A549 (cell line): ENCODE results near the gene DLG2. TPM values are rescaled to one million over a fixed set of nuclear protein-coding genes. Genes with fewer than 3 reads are reported as not detected.

ENCODE experiments used
- ATAC-seq, 2 experiments: fragments of 200-7000 bp in 1 of 2; fragments of >200 bp in 1 of 2; cut with Nextera tagmentation in 1 of 2; cut with Tn5 transposase in 1 of 2; 3 replicates each; pipeline versions ENCODE4 v1.8.0 to v1.9.1; 2018 to 2020; ENCODE audit warnings: mild to moderate bottlenecking in 1 of 2, moderate library complexity in 1 of 2
- CTCF ChIA-PET: fragments of 300-600 bp; sonication (Branson Sonifier 250); formaldehyde crosslinking; extraction: SDS; loops from one replicate; lab custom pipeline; 2021; ENCODE audit warnings: antibody characterized with exemption, inconsistent platforms; lab: Yijun Ruan, JAX
- POLR2A ChIA-PET: fragments of 350-600 bp; formaldehyde crosslinking; extraction: SDS; loops from one replicate; lab custom pipeline; 2021; ENCODE audit warnings: antibody characterized with exemption, inconsistent platforms; lab: Yijun Ruan, JAX
- DNase-seq, 2 experiments: peaks; one replicate each; pipeline versions ENCODE4 v3.0.0 to v3.0.0-alpha.2; 2011 to 2016; ENCODE audit warnings: low read depth in 1 of 2, low spot score in 1 of 2
- FAIRE-seq: peaks from 2 replicates; lab custom pipeline; 2011; peaks lifted over from hg19 to GRCh38; lab: Jason Lieb, UNC
- H3K27ac ChIP-seq, 2 experiments: fragments of >200 bp; sonication (Bioruptor Twin); formaldehyde crosslinking; 3 replicates each; pipeline ENCODE4 v1.5.1; 2016 to 2017
- H3K4me1 ChIP-seq: fragments of >200 bp; sonication (Bioruptor Twin); formaldehyde crosslinking; 3 replicates; pipeline ENCODE4 v1.6.1; 2016
- H3K4me2 ChIP-seq: fragments of >200 bp; sonication (Bioruptor Twin); formaldehyde crosslinking; 3 replicates; pipeline ENCODE4 v1.6.1; 2016
- H3K4me3 ChIP-seq: fragments of >200 bp; sonication (Bioruptor Twin); formaldehyde crosslinking; 3 replicates; pipeline ENCODE4 v1.5.1; 2016
- H3K9me3 ChIP-seq: fragments of >200 bp; sonication (Bioruptor Twin); formaldehyde crosslinking; 3 replicates; pipeline ENCODE4 v1.6.1; 2016
- ATOH8 ChIP-seq: fragments of 250-450 bp; sonication (Bioruptor Pico); IDR thresholded peaks from 2 replicates; pipeline ENCODE4 v1.5.0; 2020; ENCODE audit warnings: low read depth, mild to moderate bottlenecking, moderate library complexity
- CBX2 ChIP-seq: fragments of 200-600 bp; sonication (generic); IDR thresholded peaks from 2 replicates; pipeline ENCODE4 v1.6.1; 2016; ENCODE audit warnings: low read depth, mild to moderate bottlenecking, borderline replicate concordance
- CBX8 ChIP-seq: fragments of 200-600 bp; sonication (generic); IDR thresholded peaks from 2 replicates; pipeline ENCODE4 v1.6.1; 2016
- CEBPB ChIP-seq, 2 experiments: fragments of >200 bp in 1 of 2; sonication (Bioruptor Twin) in 1 of 2; formaldehyde crosslinking in 1 of 2; IDR thresholded peaks; 2 replicates each; pipeline ENCODE4 v1.6.1; 2012 to 2016
- EHMT2 ChIP-seq: fragments of 200-600 bp; sonication (generic); IDR thresholded peaks from 2 replicates; pipeline ENCODE4 v1.6.1; 2016; ENCODE audit warnings: antibody characterized with exemption, low read depth, mild to moderate bottlenecking, moderate library complexity
- ESRRA ChIP-seq: fragments of 150-350 bp; IDR thresholded peaks from 2 replicates; pipeline ENCODE4 v1.6.1; 2014; ENCODE audit warnings: mild to moderate bottlenecking, low read length, borderline replicate concordance
- HOXA7 ChIP-seq: fragments of 250-450 bp; sonication (Bioruptor Pico); IDR thresholded peaks from 2 replicates; pipeline ENCODE4 v1.5.0; 2020; ENCODE audit warnings: mild to moderate bottlenecking, moderate library complexity
- JUNB ChIP-seq: fragments of >200 bp; sonication (Bioruptor Twin); formaldehyde crosslinking; IDR thresholded peaks from 2 replicates; pipeline ENCODE4 v1.6.1; 2016
- KDM5A ChIP-seq: fragments of 200-600 bp; sonication (generic); IDR thresholded peaks from 2 replicates; pipeline ENCODE4 v1.6.1; 2016; ENCODE audit warnings: antibody characterized with exemption, mild to moderate bottlenecking
- MAX ChIP-seq: IDR thresholded peaks from 2 replicates; pipeline ENCODE4 v1.6.1; 2012
- MAZ ChIP-seq: fragments of 150-350 bp; IDR thresholded peaks from 2 replicates; pipeline ENCODE4 v1.6.1; 2014; ENCODE audit warnings: antibody characterized with exemption, low read depth, low read length, borderline replicate concordance
- NFE2L2 ChIP-seq: fragments of 150-350 bp; conservative IDR thresholded peaks from 2 replicates; pipeline ENCODE4 v1.6.1; 2014; ENCODE audit warnings: low read length
- NPAS2 ChIP-seq: fragments of 250-450 bp; sonication (Bioruptor Pico); IDR thresholded peaks from 2 replicates; pipeline ENCODE4 v1.8.0; 2022; ENCODE audit warnings: mild to moderate bottlenecking, moderate library complexity, borderline replicate concordance
- POLR2AphosphoS2 ChIP-seq: conservative IDR thresholded peaks from 2 replicates; pipeline ENCODE4 v1.6.1; 2012; ENCODE audit warnings: low read length, improper control_type of control experiment, inconsistent platforms
- RAD21 ChIP-seq, 2 experiments: fragments of >200 bp in 1 of 2; sonication (Bioruptor Twin) in 1 of 2; formaldehyde crosslinking in 1 of 2; IDR thresholded peaks in 1 of 2; conservative IDR thresholded peaks in 1 of 2; 2 replicates in 1 of 2; 3 replicates in 1 of 2; pipeline ENCODE4 v1.6.1; 2012 to 2018; ENCODE audit warnings: inconsistent platforms in 1 of 2
- RARB ChIP-seq: fragments of 250-450 bp; sonication (Bioruptor Pico); IDR thresholded peaks from 2 replicates; pipeline ENCODE4 v1.8.0; 2021; ENCODE audit warnings: mild to moderate bottlenecking, moderate library complexity
- RCOR1 ChIP-seq: fragments of 150-350 bp; IDR thresholded peaks from 2 replicates; pipeline ENCODE4 v1.6.1; 2014; ENCODE audit warnings: antibody characterized with exemption, low read length, low read depth
- RNF2 ChIP-seq: fragments of 200-600 bp; sonication (generic); IDR thresholded peaks from 2 replicates; pipeline ENCODE4 v1.6.1; 2016; ENCODE audit warnings: low read depth, mild to moderate bottlenecking, antibody characterized with exemption, moderate library complexity, borderline replicate concordance
- SREBF2 ChIP-seq: fragments of 450-650 bp; IDR thresholded peaks from 2 replicates; pipeline ENCODE4 v1.6.1; 2014; ENCODE audit warnings: mild to moderate bottlenecking, moderate library complexity
- TFCP2L1 ChIP-seq: fragments of 250-450 bp; sonication (Bioruptor Pico); IDR thresholded peaks from 2 replicates; pipeline ENCODE4 v1.5.0; 2021; ENCODE audit warnings: mild to moderate bottlenecking
- ZFP36 ChIP-seq: fragments of 450-650 bp; IDR thresholded peaks from 2 replicates; pipeline ENCODE4 v1.6.1; 2014; ENCODE audit warnings: borderline replicate concordance; ENCODE audit not compliant: partially characterized antibody
- WGBS: methylation state at CpG from one replicate; pipeline ENCODE4 v1.1.6; 2017; ENCODE audit errors: missing lambda C conversion rate; 5-methylcytosine and 5-hydroxymethylcytosine counted together
- polyA plus RNA-seq, 4 experiments: library from polyadenylated mRNA; depleted of rRNA in 3 of 4; stranded (reverse); fragments of >200 nt; fragmentation: RNase III in 1 of 4; extraction: RNeasy Plus Mini Kit Qiagen cat#74134 plus additional on column Dnase treatment in 1 of 4; gene quantifications; 2 replicates in 3 of 4; 3 replicates in 1 of 4; pipeline ENCODE4 v1.2.3, GENCODE V29; 2011 to 2017
- TF ChIP-seq, protein P1 (sequence below): fragments of 200-600 bp; sonication (generic); IDR thresholded peaks from 2 replicates; pipeline ENCODE4 v1.6.1; 2016; ENCODE audit warnings: antibody characterized with exemption, mild to moderate bottlenecking, moderate library complexity
- TF ChIP-seq, protein P2 (sequence below): fragments of 150-350 bp; IDR thresholded peaks from 2 replicates; pipeline ENCODE4 v1.6.1; 2014; ENCODE audit warnings: low read depth, mild to moderate bottlenecking, low read length

DLG2 gene
- polyA plus RNA-seq, 2 of the 4 experiments (the other 2 are of a cell fraction), result 0.26 to 0.79 TPM

DNA sequence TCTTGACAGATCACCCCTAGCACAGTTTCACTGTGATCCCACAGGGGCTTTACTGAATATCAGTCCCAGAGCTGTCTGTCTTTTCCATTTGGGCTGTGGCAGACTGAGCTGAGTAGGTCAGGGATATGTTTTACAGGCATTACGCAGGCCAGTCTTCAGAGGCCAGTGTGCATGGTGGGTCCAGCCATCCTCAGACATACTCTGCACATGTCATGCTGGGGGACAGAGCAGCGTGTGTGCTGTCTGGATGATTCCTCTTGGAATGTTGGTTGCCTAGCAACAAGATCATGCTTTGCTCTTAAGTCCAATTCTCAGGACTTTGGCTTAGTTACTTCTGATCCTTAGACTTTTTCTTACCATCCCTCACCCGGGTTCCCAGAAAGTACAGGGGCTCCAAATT, 736.5 kb downstream of the DLG2 start:
- TF ChIP-seq RARB (CRISPR knock-in tag) (no peak), SREBF2 (no peak), NFE2L2 (no peak), POLR2AphosphoS2 (no peak), ZFP36 (no peak), MAZ (no peak), KDM5A (no peak), ESRRA (no peak), CBX8 (no peak), RCOR1 (no peak)
- 19% methylated on average over 3 of the region's 3 CpGs for WGBS

GRCh38 chr11:84889556-84889955, 737.6 kb downstream of the DLG2 start:
- TF ChIP-seq, protein P1, sequence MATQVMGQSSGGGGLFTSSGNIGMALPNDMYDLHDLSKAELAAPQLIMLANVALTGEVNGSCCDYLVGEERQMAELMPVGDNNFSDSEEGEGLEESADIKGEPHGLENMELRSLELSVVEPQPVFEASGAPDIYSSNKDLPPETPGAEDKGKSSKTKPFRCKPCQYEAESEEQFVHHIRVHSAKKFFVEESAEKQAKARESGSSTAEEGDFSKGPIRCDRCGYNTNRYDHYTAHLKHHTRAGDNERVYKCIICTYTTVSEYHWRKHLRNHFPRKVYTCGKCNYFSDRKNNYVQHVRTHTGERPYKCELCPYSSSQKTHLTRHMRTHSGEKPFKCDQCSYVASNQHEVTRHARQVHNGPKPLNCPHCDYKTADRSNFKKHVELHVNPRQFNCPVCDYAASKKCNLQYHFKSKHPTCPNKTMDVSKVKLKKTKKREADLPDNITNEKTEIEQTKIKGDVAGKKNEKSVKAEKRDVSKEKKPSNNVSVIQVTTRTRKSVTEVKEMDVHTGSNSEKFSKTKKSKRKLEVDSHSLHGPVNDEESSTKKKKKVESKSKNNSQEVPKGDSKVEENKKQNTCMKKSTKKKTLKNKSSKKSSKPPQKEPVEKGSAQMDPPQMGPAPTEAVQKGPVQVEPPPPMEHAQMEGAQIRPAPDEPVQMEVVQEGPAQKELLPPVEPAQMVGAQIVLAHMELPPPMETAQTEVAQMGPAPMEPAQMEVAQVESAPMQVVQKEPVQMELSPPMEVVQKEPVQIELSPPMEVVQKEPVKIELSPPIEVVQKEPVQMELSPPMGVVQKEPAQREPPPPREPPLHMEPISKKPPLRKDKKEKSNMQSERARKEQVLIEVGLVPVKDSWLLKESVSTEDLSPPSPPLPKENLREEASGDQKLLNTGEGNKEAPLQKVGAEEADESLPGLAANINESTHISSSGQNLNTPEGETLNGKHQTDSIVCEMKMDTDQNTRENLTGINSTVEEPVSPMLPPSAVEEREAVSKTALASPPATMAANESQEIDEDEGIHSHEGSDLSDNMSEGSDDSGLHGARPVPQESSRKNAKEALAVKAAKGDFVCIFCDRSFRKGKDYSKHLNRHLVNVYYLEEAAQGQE, result no peak
- peak; percentile 36 to 59; a peak in 3 of 4 replicates for TF ChIP-seq CEBPB (IDR thresholded peaks at IDR 0.05)
- H3K9me3 ChIP-seq, result no peaks in the 10 kb centered on the region
- FAIRE-seq (no peak), ATAC-seq (no peak), DNase-seq (no peak)
- no peak overlapping the region for H3K4me3 ChIP-seq
- ChIA-PET POLR2A (no interaction called here), CTCF (no interaction called here)
- H3K4me1 ChIP-seq, result no peaks in the 10 kb centered on the region
- no peak overlapping the region for H3K4me2 ChIP-seq
- H3K27ac ChIP-seq, result no peak overlapping the region
- 34% methylated on average over 3 of the region's 3 CpGs for WGBS

More for the DNA sequence above, 736.5 kb downstream of the DLG2 start:
- H3K4me1 ChIP-seq, result no peaks in the 10 kb centered on the region
- ChIA-PET POLR2A (no interaction called here), CTCF (no interaction called here)
- no peak overlapping the region for H3K4me2 ChIP-seq
- FAIRE-seq (no peak), ATAC-seq (no peak), DNase-seq (no peak)
- H3K9me3 ChIP-seq, result no peaks in the 10 kb centered on the region
- H3K27ac ChIP-seq, result no peak overlapping the region
- H3K4me3 ChIP-seq, result no peak overlapping the region

DNA sequence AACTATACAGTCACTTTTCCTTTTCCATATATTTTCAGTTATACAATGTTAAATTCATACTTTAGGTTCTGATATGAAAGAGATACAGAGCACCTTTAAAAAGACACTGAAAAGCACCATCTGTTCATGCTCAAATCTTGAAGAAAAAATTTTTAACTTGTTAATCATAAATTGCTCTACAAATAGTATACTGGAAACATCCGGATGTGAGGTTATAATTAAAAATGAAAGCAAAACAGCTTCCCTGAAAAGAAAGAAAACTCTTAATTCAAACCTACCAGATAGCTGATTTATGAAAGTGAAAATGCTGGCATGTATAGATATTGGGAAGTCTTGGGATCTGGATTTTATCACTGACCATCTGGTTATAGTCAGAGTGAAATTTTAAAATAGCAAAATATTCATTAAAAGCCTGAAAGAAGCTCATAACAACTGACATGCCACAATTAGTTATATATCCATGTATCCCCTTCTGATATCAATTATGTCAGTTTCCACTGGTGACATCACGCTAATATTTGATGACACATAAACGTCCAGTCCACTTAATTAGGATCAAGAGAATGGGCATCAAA, 740.0 kb downstream of the DLG2 start:
- H3K27ac ChIP-seq, result no peak overlapping the region
- no peak for FAIRE-seq

More for the DNA sequence above, 740.0 kb downstream of the DLG2 start:
- TF ChIP-seq EHMT2, result no peak
- no peak for TF ChIP-seq ZFP36
- no peak for TF ChIP-seq JUNB
- TF ChIP-seq MAX, result no peak
- TF ChIP-seq RCOR1, result no peak
- TF ChIP-seq TFCP2L1, result no peak
- TF ChIP-seq KDM5A, result no peak
- TF ChIP-seq CBX8, result no peak
- no peak for TF ChIP-seq RARB (CRISPR knock-in tag)
- TF ChIP-seq NPAS2 (CRISPR knock-in tag), result no peak
- TF ChIP-seq CBX2, result no peak
- TF ChIP-seq HOXA7, result no peak
- no peak for TF ChIP-seq RAD21 (conservative IDR thresholded peaks at IDR 0.05 in 1 of 2, IDR thresholded peaks at IDR 0.05 in 1 of 2)
- TF ChIP-seq ATOH8 (CRISPR knock-in tag), result no peak
- TF ChIP-seq, protein P2, sequence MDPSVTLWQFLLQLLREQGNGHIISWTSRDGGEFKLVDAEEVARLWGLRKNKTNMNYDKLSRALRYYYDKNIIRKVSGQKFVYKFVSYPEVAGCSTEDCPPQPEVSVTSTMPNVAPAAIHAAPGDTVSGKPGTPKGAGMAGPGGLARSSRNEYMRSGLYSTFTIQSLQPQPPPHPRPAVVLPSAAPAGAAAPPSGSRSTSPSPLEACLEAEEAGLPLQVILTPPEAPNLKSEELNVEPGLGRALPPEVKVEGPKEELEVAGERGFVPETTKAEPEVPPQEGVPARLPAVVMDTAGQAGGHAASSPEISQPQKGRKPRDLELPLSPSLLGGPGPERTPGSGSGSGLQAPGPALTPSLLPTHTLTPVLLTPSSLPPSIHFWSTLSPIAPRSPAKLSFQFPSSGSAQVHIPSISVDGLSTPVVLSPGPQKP, result no peak
- TF ChIP-seq RNF2, result no peak
- TF ChIP-seq NFE2L2, result no peak
- WGBS, result 32% methylated on average over 3 of the region's 3 CpGs
- no peak for ATAC-seq
- H3K4me3 ChIP-seq, result no peak overlapping the region
- POLR2A ChIA-PET, result no interaction called here
- CTCF ChIA-PET, result interaction anchor here (1.2 to 1.3 kb wide), 2 partner anchors 11 to 14 kb away, joined by 3 read pairs; no protein-coding TSS in a partner anchor
- H3K4me1 ChIP-seq, result no peaks in the 10 kb centered on the region
- H3K4me2 ChIP-seq, result no peak overlapping the region
- no peak for DNase-seq
- no peaks in the 10 kb centered on the region for H3K9me3 ChIP-seq
